RKO (cell line): ENCODE results near the gene SELENON.
"Not testable (repeated sequence)": the region's sequence is repeated elsewhere in the genome, so short reads cannot be mapped to it uniquely, and the experiment has no call there.

ENCODE experiments used
- DNase-seq: peaks from one replicate; pipeline ENCODE4 v3.0.0-alpha.2; 2016; ENCODE audit warnings: low spot score

SELENON gene

GRCh38 chr1:25831569-25832196 is 31.7 kb downstream of the SELENON start:
- DNase-seq = no peak

GRCh38 chr1:25832336-25833037 is 32.5 kb downstream of the SELENON start:
- DNase-seq = no peak

- no peak for DNase-seq
Measured at GRCh38 chr1:25833158-25833557, 33.2 kb downstream of the SELENON start.

GRCh38 chr1:25834894-25835293 is 34.9 kb downstream of the SELENON start:
- DNase-seq = no peak

GRCh38 chr1:25836695-25837094 is 36.7 kb downstream of the SELENON start:
- DNase-seq = no peak

GRCh38 chr1:25837262-25837875 is 37.4 kb downstream of the SELENON start:
- no peak for DNase-seq

- DNase-seq = not testable (repeated sequence)
Measured at GRCh38 chr1:25839808-25840207, 39.8 kb downstream of the SELENON start.

GRCh38 chr1:25843483-25843882 is 43.5 kb downstream of the SELENON start:
- DNase-seq = no peak

GRCh38 chr1:25844536-25845337 is 44.7 kb downstream of the SELENON start:
- DNase-seq = no peak

GRCh38 chr1:25845664-25846063 is 45.7 kb downstream of the SELENON start:
- DNase-seq = no peak

- DNase-seq = no peak
Measured at GRCh38 chr1:25847929-25848328, 47.9 kb downstream of the SELENON start.

- DNase-seq = peak; percentile 39
Measured at GRCh38 chr1:25848531-25848930, 48.5 kb downstream of the SELENON start.

GRCh38 chr1:25854554-25854953 is 54.6 kb downstream of the SELENON start:
- no peak for DNase-seq

GRCh38 chr1:25856856-25857255 is 56.9 kb downstream of the SELENON start:
- DNase-seq = no peak

GRCh38 chr1:25858494-25858893 is 58.5 kb downstream of the SELENON start:
- DNase-seq = peak; percentile 65

GRCh38 chr1:25858906-25859789 is 59.2 kb downstream of the SELENON start, which contains the start of gene AUNIP:
AUNIP (minus strand) TSS chr1:25859457; CDS start chr1:25859357, 100 bp downstream.
- peak; percentile 91 for DNase-seq

- DNase-seq = no peak
Measured at GRCh38 chr1:25861316-25862286, 61.6 kb downstream of the SELENON start.

- DNase-seq = no peak
Measured at GRCh38 chr1:25862785-25863485, 62.9 kb downstream of the SELENON start.

- no peak for DNase-seq
Measured at GRCh38 chr1:25863486-25864262, 63.7 kb downstream of the SELENON start.
